Measurements from ENCODE around the gene N4BP2.
A peak's percentile ranks its signal among the peaks of the same experiment; 100 is the strongest.

The N4BP2 gene

DNA sequence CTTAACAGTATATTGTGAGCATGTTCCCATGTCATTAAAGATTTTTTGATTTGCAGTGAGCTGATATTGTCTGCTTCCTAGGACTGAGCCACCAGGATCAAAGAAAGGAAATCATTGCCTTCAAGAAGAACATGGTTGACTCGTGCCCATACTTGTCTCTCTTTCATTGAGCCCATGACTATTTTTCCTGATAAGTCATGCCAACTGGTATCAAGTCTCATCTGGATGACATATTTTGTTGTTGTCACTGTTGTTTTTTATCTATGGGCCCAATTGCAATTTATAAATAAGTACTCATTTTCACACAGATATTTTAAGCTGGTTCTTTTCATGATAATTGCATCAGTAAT is 130.0 kb downstream of the N4BP2 start:
- H3K36me3 ChIP-seq (ENCODE audit: control insufficient read depth, insufficient read depth, low read length): no peaks in the 10 kb centered on the region
- no peaks in the 10 kb centered on the region for H3K27me3 ChIP-seq (ENCODE audit: control insufficient read depth, insufficient read depth, low read length)
- H3K4me3 ChIP-seq (ENCODE audit: low read length): no peak overlapping the region
- peaks cover 26% of the 10 kb centered on the region for H3K4me1 ChIP-seq (ENCODE audit: control insufficient read depth, insufficient read depth, low read length)
- H3K9me3 ChIP-seq (ENCODE audit: control insufficient read depth, low read length): no peaks in the 10 kb centered on the region
- H3K9ac ChIP-seq (ENCODE audit: low read length): no peak overlapping the region

DNA sequence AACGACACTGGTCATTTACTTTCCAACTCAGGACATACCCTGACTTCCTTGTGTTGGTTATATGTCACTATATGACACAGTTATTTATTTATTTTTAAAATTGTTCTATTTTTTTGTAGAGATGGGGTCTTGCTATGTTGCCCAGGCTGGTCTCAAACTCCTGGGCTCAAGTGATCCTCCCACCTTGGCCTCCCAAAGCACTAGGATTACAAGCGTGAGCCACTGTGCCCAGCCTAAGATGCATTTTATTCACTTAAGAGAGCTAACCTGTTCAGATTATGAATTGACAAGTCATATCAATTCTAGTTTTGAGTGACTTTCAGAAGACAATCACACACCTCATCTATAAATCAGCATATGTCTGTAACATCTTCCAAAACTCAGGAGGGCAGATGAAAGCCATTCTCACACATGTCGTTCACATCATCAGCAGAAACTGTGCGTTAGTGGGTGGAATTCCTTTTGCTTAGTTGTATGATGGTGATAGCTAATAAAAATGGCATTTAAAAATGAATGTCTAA is 130.8 kb downstream of the N4BP2 start:
- Histone ChIP-seq H3K4me1 (ENCODE audit: control insufficient read depth, insufficient read depth, low read length) (peaks cover 34% of the 10 kb centered on the region), H3K36me3 (ENCODE audit: control insufficient read depth, insufficient read depth, low read length) (no peaks in the 10 kb centered on the region), H3K9ac (ENCODE audit: low read length) (no peak overlapping the region), H3K9me3 (ENCODE audit: control insufficient read depth, low read length) (no peaks in the 10 kb centered on the region), H3K4me3 (ENCODE audit: low read length) (no peak overlapping the region), H3K27me3 (ENCODE audit: control insufficient read depth, insufficient read depth, low read length) (no peaks in the 10 kb centered on the region)

DNA sequence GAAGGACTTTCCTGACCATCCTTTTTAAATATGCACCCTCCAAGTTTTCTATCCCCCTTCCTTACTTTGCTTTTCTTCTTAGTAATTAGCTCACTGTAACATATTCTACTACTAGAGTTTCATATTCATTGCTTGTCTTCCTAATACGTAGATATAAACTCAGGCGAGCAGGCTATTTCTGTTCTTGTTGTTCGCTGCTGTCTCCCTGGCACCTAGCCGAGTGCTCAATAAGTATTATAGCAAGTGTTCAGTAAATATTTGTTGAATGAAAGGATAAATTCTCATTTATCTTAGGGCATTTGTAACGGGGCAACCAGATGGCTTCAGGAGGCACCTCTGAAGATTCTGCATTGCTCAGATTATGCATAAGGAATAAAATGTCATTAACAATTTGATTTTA is 133.4 kb downstream of the N4BP2 start:
- Histone ChIP-seq H3K9ac (ENCODE audit: low read length) (no peak overlapping the region), H3K27me3 (ENCODE audit: control insufficient read depth, insufficient read depth, low read length) (no peaks in the 10 kb centered on the region), H3K4me1 (ENCODE audit: control insufficient read depth, insufficient read depth, low read length) (peaks cover 57% of the 10 kb centered on the region), H3K9me3 (ENCODE audit: control insufficient read depth, low read length) (no peaks in the 10 kb centered on the region), H3K36me3 (ENCODE audit: control insufficient read depth, insufficient read depth, low read length) (no peaks in the 10 kb centered on the region), H3K4me3 (ENCODE audit: low read length) (no peak overlapping the region)

DNA sequence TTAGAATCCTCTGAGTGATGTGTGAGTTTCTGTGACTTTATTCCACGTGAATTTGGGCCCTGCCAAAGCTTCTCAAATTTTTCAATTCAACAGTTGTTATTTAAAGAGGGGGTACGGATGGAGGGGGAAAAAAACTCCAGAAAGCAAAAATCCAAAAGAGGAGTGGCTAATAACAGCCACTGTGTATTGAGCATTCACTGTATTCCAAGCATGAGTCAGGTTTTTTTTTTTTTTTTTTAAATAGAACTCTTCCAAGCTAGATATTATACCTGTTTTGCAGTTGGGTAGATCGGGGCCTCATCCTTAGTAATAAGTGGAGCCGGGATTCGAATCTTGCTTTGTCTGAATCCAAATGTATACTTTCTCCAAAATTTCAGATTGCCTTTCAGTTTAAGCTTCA is 133.8 kb downstream of the N4BP2 start:
- Histone ChIP-seq H3K27me3 (ENCODE audit: control insufficient read depth, insufficient read depth, low read length) (no peaks in the 10 kb centered on the region), H3K4me1 (ENCODE audit: control insufficient read depth, insufficient read depth, low read length) (peaks cover 57% of the 10 kb centered on the region), H3K9me3 (ENCODE audit: control insufficient read depth, low read length) (no peaks in the 10 kb centered on the region), H3K9ac (ENCODE audit: low read length) (no peak overlapping the region), H3K4me3 (ENCODE audit: low read length) (no peak overlapping the region), H3K36me3 (ENCODE audit: control insufficient read depth, insufficient read depth, low read length) (no peaks in the 10 kb centered on the region)

DNA sequence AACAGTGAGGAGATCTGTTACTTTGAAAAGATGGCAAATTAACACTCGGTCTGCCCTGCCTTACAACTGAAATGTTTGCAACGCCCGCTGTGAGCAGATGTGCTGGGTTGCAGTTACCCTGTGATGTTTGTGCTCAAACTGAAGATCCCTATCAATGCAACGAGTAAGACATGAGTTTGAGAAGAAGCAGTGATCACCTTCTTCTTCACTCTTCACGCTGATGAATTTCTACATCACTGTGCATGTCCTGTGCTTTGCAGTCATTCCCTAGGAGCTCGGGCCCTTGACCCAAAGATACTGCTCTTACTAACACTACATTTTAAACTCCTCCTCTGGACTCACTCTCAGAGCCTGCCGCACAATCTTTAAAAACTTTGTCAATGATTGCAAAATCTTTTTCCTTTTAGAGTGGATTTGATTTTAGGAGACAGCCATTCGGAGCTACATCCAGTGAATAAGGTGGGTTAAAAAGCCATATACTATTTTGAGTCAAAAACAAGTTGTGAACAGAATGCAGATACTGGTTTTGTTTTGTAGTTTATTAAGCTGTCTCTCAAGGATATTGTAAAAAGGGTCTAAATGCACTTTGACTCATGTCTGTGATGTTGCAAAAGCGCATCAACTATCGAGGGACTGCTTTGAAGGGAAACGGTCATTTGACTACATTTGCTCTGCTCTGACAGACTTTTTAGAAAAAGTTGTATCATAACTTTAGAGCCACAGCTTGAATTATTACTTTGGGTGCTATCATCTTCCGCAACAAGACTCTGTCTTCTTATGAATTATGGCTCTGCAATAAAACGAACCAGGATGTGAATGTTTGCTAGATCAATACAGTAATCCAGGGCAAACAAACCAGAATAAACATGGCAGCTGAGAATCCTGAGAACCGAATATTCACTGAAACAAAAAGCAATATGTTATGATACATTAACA is 134.5 kb downstream of the N4BP2 start:
- Histone ChIP-seq H3K4me3 (ENCODE audit: low read length) (no peak overlapping the region), H3K9ac (ENCODE audit: low read length) (no peak overlapping the region)

DNA sequence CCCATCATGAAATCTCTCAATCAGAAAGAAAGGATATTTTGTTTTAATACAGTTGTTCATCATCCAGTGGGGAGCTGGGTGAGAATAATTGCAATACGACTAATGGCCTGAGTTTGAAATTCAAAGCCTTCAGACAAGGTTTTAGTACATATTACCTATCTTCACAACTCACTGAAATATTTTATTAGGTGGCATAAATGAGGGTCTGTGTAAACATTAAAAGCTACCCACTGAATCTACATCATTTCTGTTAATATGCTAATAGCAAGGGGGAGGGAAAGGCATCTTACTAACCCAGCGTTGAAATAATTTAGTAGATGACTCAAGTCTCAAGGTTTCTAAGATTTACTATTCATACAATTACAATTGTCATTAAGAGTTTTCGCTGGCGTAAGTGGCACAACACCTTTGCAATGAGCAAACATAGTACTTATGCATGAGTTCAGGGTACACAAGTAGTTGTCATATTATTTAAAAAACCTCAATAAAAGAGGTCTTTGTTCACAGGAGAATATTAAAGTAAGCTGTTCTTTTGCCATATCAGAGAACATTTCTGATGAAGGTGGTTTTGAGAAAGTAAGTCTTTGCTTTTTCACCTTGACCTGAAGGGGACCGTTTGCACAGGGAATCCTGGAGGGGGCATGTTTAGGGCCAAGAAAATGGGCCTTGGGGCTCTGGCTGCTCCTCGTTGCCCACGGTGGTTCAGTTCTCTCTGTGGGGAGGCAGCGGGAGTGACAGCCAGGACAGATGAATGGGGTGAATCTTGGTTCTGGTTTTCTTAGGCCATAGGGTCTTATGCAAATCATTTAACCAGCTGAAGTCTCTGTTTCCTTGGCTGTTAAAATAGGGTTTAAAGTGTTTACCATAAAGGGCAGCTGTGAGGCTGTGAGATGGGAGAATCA is 135.7 kb downstream of the N4BP2 start:
- H3K9me3 ChIP-seq (ENCODE audit: control insufficient read depth, low read length): no peaks in the 10 kb centered on the region
- H3K27me3 ChIP-seq (ENCODE audit: control insufficient read depth, insufficient read depth, low read length): no peaks in the 10 kb centered on the region
- H3K4me1 ChIP-seq (ENCODE audit: control insufficient read depth, insufficient read depth, low read length): peaks cover 57% of the 10 kb centered on the region
- H3K9ac ChIP-seq (ENCODE audit: low read length): no peak overlapping the region
- no peaks in the 10 kb centered on the region for H3K36me3 ChIP-seq (ENCODE audit: control insufficient read depth, insufficient read depth, low read length)
- H3K4me3 ChIP-seq (ENCODE audit: low read length): no peak overlapping the region

More for the DNA sequence above, 134.5 kb downstream of the N4BP2 start:
- Histone ChIP-seq H3K27me3 (ENCODE audit: control insufficient read depth, insufficient read depth, low read length) (no peaks in the 10 kb centered on the region), H3K36me3 (ENCODE audit: control insufficient read depth, insufficient read depth, low read length) (no peaks in the 10 kb centered on the region), H3K4me1 (ENCODE audit: control insufficient read depth, insufficient read depth, low read length) (peaks cover 57% of the 10 kb centered on the region), H3K9me3 (ENCODE audit: control insufficient read depth, low read length) (no peaks in the 10 kb centered on the region)

DNA sequence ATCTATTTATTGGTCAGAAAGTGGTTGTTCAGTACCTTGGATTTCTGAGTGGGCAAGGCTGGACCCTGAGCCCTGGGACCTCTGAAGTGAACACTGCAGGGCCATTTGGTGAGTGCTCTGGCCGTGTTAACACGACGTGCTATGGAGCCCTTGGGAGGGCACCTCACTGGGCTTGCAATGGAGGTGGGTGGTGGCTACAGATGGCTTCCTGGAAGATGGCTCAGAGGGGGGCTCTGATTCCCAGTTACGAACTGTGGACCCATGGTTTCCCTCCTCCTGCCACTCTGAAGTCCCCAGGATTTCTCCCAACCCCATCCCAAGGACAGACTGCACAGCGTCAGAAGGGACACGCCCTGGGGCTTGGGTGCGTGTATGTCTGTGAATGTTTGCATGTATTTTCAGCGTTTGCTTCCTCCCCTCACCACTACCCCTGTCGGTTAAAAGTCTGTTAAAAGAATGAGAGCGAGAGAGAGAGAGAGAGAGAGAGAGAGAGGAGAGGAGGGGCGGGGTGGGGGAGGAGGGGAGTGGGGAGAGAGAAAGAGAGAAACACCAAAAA is 136.4 kb downstream of the N4BP2 start:
- no peak overlapping the region for H3K9ac ChIP-seq (ENCODE audit: low read length)
- peaks cover 57% of the 10 kb centered on the region for H3K4me1 ChIP-seq (ENCODE audit: control insufficient read depth, insufficient read depth, low read length)
- H3K9me3 ChIP-seq (ENCODE audit: control insufficient read depth, low read length): no peaks in the 10 kb centered on the region
- H3K4me3 ChIP-seq (ENCODE audit: low read length): no peak overlapping the region
- no peaks in the 10 kb centered on the region for H3K36me3 ChIP-seq (ENCODE audit: control insufficient read depth, insufficient read depth, low read length)
- no peaks in the 10 kb centered on the region for H3K27me3 ChIP-seq (ENCODE audit: control insufficient read depth, insufficient read depth, low read length)

DNA sequence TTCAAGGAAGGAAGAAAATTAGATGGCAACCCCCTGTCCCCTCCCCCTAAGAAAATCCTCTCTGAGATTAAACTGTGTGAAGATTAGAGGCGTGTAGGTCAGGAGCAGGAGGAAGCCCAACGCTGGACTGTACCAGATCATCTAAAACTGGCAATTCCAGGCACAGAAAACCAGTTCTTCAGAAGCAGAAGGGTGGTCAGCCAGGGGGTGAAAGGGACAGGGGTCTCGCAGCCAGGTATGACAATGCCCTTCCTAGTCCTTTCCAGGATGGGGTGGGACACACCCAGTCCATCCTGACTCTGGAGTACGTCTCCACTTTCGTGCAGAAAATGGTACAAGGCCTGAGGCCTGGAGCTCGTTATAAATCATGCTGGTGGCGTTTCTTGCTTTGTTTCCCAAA is 136.9 kb downstream of the N4BP2 start:
- no peak overlapping the region for H3K9ac ChIP-seq (ENCODE audit: low read length)
- no peaks in the 10 kb centered on the region for H3K9me3 ChIP-seq (ENCODE audit: control insufficient read depth, low read length)
- H3K4me3 ChIP-seq (ENCODE audit: low read length): no peak overlapping the region
- H3K36me3 ChIP-seq (ENCODE audit: control insufficient read depth, insufficient read depth, low read length): no peaks in the 10 kb centered on the region
- peaks cover 57% of the 10 kb centered on the region for H3K4me1 ChIP-seq (ENCODE audit: control insufficient read depth, insufficient read depth, low read length)
- H3K27me3 ChIP-seq (ENCODE audit: control insufficient read depth, insufficient read depth, low read length): no peaks in the 10 kb centered on the region

DNA sequence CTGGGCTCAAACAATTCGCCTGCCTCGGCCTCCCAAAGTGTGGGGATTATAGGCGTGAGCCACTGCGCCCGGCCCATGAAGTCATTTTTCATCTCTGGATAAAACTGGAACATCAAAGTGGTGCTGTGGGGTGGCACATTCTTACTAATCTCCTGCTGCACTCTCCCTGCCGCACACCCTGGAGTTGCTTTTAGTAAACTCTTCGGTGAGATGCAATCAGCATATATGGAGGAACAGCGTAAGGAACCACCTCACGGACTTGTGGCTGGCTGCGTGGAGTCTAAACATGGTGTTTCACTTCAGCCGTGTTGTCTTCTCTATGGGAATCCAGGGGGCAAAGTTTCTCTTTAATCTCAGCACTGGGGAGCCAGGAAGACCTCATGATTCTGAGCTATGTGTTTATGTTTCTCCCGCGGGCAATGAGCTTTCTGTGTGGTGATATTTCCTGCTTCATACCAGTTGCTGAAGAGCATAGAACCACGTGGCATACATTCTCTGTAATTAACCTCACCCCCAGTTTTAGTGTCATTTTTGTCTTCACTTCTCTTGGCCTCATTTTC is 138.0 kb downstream of the N4BP2 start:
- no peaks in the 10 kb centered on the region for H3K27me3 ChIP-seq (ENCODE audit: control insufficient read depth, insufficient read depth, low read length)
- no peaks in the 10 kb centered on the region for H3K36me3 ChIP-seq (ENCODE audit: control insufficient read depth, insufficient read depth, low read length)
- H3K9me3 ChIP-seq (ENCODE audit: control insufficient read depth, low read length): no peaks in the 10 kb centered on the region
- peaks cover 50% of the 10 kb centered on the region for H3K4me1 ChIP-seq (ENCODE audit: control insufficient read depth, insufficient read depth, low read length)
- H3K4me3 ChIP-seq (ENCODE audit: low read length): no peak overlapping the region
- H3K9ac ChIP-seq (ENCODE audit: low read length): peak overlapping the region; percentile 60

DNA sequence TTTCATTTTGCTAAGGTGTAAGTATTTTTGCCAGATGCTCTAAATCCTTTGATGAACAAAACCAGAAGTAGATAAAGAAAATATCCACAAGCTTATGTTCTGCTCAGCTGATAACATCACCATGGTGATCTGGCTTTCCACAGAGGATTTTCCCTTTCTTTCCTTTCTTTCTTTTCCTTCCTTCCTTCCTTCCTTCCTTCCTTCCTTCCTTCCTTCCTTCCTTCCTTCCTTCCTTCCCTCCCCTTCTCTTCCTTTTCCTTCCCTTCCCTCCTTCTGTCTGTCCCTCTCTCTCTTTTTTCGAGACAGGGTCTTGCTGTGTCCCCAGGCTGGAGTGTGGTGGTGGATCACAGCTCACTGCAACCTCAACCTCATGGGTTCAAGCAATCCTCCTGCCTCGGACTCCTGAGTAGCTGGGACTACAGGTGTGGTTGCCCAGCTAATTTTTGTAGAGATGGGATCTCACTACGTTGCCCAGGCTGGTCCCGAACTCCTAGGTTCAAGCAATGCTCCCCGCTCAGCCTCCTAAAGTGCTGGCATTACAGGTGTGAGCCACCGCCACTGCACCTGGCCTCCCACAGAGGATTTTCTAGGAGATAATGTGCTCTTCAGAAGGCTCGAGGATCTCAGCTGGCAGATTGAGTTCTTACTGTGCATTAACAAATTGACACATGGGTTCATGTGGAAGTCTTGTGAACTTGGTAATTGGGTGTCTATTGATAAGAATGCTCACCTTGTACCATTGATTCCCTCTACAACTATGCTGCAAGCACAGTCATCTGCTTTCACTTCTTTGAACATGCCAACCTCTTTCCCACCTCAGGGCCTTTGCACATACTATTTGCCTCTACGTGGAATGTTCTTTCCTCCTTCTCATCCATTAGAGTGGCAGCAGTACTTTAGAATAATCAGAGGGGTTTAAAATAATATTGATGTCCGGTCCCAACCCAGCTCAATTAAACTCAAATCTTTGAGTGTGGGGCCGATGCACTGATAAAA is 138.8 kb downstream of the N4BP2 start:
- Histone ChIP-seq H3K9ac (ENCODE audit: low read length) (no peak overlapping the region), H3K27me3 (ENCODE audit: control insufficient read depth, insufficient read depth, low read length) (no peaks in the 10 kb centered on the region), H3K4me1 (ENCODE audit: control insufficient read depth, insufficient read depth, low read length) (peaks cover 42% of the 10 kb centered on the region), H3K9me3 (ENCODE audit: control insufficient read depth, low read length) (no peaks in the 10 kb centered on the region), H3K36me3 (ENCODE audit: control insufficient read depth, insufficient read depth, low read length) (no peaks in the 10 kb centered on the region), H3K4me3 (ENCODE audit: low read length) (no peak overlapping the region)

DNA sequence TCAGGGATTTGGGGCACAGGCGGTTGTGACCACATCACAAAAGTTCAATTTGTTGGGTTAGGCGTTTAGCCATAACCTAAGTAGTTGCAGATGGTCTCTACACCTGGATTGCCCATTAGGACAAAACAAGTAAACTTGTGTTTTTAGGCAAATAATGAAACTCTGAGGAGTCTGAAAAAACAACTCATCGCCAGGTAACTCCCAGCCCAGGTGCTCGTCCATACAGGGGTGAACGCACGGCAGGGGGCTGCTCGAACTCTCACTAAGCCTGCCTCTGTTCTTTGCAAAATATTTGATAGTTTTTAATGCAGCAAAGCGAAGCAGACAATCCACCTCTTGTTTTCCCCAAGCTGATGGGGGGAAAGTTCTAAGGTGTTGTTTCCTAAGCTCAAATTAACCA is 139.6 kb downstream of the N4BP2 start:
- Histone ChIP-seq H3K36me3 (ENCODE audit: control insufficient read depth, insufficient read depth, low read length) (no peaks in the 10 kb centered on the region), H3K9me3 (ENCODE audit: control insufficient read depth, low read length) (no peaks in the 10 kb centered on the region), H3K27me3 (ENCODE audit: control insufficient read depth, insufficient read depth, low read length) (no peaks in the 10 kb centered on the region), H3K4me1 (ENCODE audit: control insufficient read depth, insufficient read depth, low read length) (peaks cover 34% of the 10 kb centered on the region), H3K4me3 (ENCODE audit: low read length) (no peak overlapping the region), H3K9ac (ENCODE audit: low read length) (no peak overlapping the region)
